ENCODE measurements around the gene COPRS.

DNA sequence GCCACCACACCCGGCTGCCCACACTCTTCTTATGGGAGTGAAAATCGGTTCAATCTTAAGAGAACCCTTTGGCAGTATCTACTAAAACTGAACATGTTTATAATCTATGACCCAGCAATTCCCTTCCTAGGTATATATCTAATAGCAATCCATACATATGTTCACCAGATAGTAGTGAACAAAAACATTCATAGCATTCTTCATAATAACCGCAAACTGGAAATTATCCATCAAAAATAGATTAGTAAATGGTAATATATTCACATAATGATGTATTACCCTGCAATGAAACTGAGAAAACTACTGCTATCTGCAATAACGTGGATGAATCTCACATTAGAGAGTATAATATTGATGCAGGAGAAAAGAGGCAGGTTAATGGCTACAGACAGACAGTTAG, 23.1 kb downstream of the COPRS start:
- no peak for TF ChIP-seq CTCF (IDR thresholded peaks at IDR 0.05)
- no peak for TF ChIP-seq POLR2A (IDR thresholded peaks at IDR 0.05)
